ENCODE results near the gene MEF2D. TPM values are rescaled to one million over a fixed set of nuclear protein-coding genes. Genes with fewer than 3 reads are reported as not detected.

MEF2D gene
- total RNA-seq, 1 experiment from 2014 or later = 18.3 TPM

DNA sequence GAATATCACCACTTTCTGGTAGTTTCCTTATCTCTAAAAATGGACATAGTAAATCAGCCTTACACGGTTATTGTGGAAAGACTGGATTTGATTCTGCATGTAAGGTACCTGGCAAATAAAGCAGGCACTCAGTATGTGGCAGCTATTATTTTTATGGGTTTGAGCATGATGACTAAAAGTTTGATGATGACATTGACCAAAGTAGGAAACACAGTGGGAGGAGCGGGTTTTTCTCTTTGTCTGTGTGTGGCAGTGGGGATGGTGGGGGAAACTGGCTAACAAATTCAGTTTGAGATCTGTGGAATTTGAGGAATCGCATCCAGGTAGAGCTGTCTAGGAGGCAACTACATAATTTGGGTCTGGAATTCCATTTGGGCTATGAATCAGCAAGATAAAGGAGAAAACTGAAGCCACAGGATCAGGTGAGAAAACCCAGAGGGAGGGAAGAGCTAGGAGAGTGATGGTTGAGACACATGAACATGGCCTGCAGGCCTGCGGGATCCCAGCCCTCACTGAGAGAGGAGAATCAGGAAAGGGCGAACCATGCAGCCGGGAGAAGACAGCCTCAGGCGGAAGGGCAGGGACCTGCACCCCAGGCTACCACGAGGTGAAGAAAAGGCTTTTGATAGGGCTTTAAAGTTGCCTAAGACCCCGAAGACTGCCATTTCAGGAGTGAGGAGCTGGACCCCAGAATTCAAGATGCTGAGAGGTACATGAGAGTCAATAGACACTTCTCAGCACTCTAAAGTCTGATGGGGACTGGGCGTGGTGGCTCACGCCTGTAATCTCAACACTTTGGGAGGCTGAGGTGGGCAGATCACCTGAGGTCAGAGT lies 52.2 kb downstream of the MEF2D start:
- TF ChIP-seq EZH2 (IDR thresholded peaks at IDR 0.05; ENCODE audit: borderline replicate concordance, low read depth, low read length, poor library complexity, severe bottlenecking) (no peak), CTCF (conservative IDR thresholded peaks at IDR 0.05; ENCODE audit: low read depth, low read length) (no peak)
- no peaks in the 10 kb centered on the region for H3K36me3 ChIP-seq (ENCODE audit: insufficient read depth, low read length, poor library complexity, severe bottlenecking)
- no TSS peak for BruUV-seq (replicated peaks)
- DNase-seq (ENCODE audit: low spot score) = no peak
- no peaks in the 10 kb centered on the region for H3K9me3 ChIP-seq (ENCODE audit: low read depth, low read length, poor library complexity, severe bottlenecking)
- no peak overlapping the region for H3K4me3 ChIP-seq (ENCODE audit: low read depth, low read length, poor library complexity, severe bottlenecking)
- H3K27me3 ChIP-seq (replicated peaks; ENCODE audit: insufficient read depth, low read depth, low read length, poor library complexity) = peaks cover 3% of the 10 kb centered on the region
- ChIA-PET CTCF (interaction anchor here (1.1 kb wide), 1 partner anchor 63 kb away, joined by 4 read pairs; no protein-coding TSS in a partner anchor), POLR2A (ENCODE audit: low non-redundant PET) (no interaction called here)
- no peak overlapping the region for H3K27ac ChIP-seq (ENCODE audit: low read depth, low read length, poor library complexity, severe bottlenecking)
- intact Hi-C loops (cut with micrococcal nuclease; ENCODE audit: unreplicated experiment) = no loop called here
- H3K4me1 ChIP-seq (ENCODE audit: insufficient read depth, low read length, poor library complexity, severe bottlenecking) = no peaks in the 10 kb centered on the region

GRCh38 chr1:156445789-156446263 lies 54.7 kb downstream of the MEF2D start:
- no TSS peak for BruUV-seq (replicated peaks)
- H3K36me3 ChIP-seq (ENCODE audit: insufficient read depth, low read length, poor library complexity, severe bottlenecking) = no peaks in the 10 kb centered on the region
- ChIA-PET POLR2A (ENCODE audit: low non-redundant PET) (no interaction called here), CTCF (interaction anchor here (0.6 to 2.8 kb wide), 12 partner anchors 9 to 165 kb away, joined by 3 to 98 read pairs (median 3); no protein-coding TSS in a partner anchor)
- H3K27ac ChIP-seq (ENCODE audit: low read depth, low read length, poor library complexity, severe bottlenecking) = no peak overlapping the region
- H3K4me3 ChIP-seq (ENCODE audit: low read depth, low read length, poor library complexity, severe bottlenecking) = no peak overlapping the region
- no peaks in the 10 kb centered on the region for H3K9me3 ChIP-seq (ENCODE audit: low read depth, low read length, poor library complexity, severe bottlenecking)
- H3K27me3 ChIP-seq (replicated peaks; ENCODE audit: insufficient read depth, low read depth, low read length, poor library complexity) = peaks cover 13% of the 10 kb centered on the region
- peak; percentile 92 for DNase-seq (ENCODE audit: low spot score)
- intact Hi-C loops (cut with micrococcal nuclease; ENCODE audit: unreplicated experiment) = no loop called here
- no peaks in the 10 kb centered on the region for H3K4me1 ChIP-seq (ENCODE audit: insufficient read depth, low read length, poor library complexity, severe bottlenecking)
- TF ChIP-seq CTCF (conservative IDR thresholded peaks at IDR 0.05; ENCODE audit: low read depth, low read length) (peak; percentile 97), EZH2 (IDR thresholded peaks at IDR 0.05; ENCODE audit: borderline replicate concordance, low read depth, low read length, poor library complexity, severe bottlenecking) (no peak)

DNA sequence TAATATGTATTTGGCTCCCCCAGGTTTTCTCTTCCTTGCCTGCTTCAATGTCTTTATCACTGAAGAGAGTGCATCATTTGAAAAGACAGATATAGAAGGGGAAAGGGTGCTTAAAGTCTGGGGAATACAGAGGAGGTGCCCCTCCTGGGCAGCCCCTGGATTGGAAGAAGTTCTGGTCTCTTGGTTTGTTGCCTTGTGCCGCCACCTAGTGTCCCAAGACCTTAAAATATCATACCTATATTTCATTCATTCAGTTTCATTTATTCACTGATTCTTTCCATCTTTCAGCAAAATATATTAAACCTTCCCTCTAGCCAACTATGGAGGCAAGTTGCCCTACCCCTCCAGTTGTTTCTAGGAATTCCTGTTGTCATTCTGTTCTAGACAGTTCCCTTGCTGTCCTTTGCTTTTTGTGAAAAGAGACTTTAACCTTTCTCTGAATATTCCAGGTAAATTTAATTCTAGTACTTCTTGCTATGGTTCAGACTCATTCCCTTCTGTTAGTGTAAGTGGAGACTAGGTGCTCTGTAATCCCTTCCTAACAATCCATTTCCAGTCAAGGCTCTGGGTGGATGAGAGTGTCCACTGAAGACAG lies 56.1 kb downstream of the MEF2D start:
- DNase-seq (ENCODE audit: low spot score) = peak; percentile 70
- no peaks in the 10 kb centered on the region for H3K4me1 ChIP-seq (ENCODE audit: insufficient read depth, low read length, poor library complexity, severe bottlenecking)
- no TSS peak for BruUV-seq (replicated peaks)
- H3K36me3 ChIP-seq (ENCODE audit: insufficient read depth, low read length, poor library complexity, severe bottlenecking) = no peaks in the 10 kb centered on the region
- H3K9me3 ChIP-seq (ENCODE audit: low read depth, low read length, poor library complexity, severe bottlenecking) = no peaks in the 10 kb centered on the region
- TF ChIP-seq EZH2 (IDR thresholded peaks at IDR 0.05; ENCODE audit: borderline replicate concordance, low read depth, low read length, poor library complexity, severe bottlenecking) = no peak
- peak; percentile 62 for TF ChIP-seq CTCF (conservative IDR thresholded peaks at IDR 0.05; ENCODE audit: low read depth, low read length)
- H3K27ac ChIP-seq (ENCODE audit: low read depth, low read length, poor library complexity, severe bottlenecking) = no peak overlapping the region
- no peak overlapping the region for H3K4me3 ChIP-seq (ENCODE audit: low read depth, low read length, poor library complexity, severe bottlenecking)
- ChIA-PET CTCF (interaction anchor here (0.6 to 3.3 kb wide), 3 partner anchors 59 to 144 kb away, joined by 3 to 98 read pairs (median 25); no protein-coding TSS in a partner anchor), POLR2A (ENCODE audit: low non-redundant PET) (no interaction called here)
- peaks cover 25% of the 10 kb centered on the region for H3K27me3 ChIP-seq (replicated peaks; ENCODE audit: insufficient read depth, low read depth, low read length, poor library complexity)
- intact Hi-C loops (cut with micrococcal nuclease; ENCODE audit: unreplicated experiment) = loop anchor here (1.0 kb wide), 1 partner anchor 59 kb away; no protein-coding TSS in a partner anchor

Measured in A673 (cell line).